Transverse colon (tissue), 4 donors: Measurements from ENCODE around the gene CFAP46.

Experiments used
- POLR2AphosphoS5 ChIP-seq, 3 donors: sonication (generic); formaldehyde crosslinking; IDR thresholded peaks; one replicate each; pipeline ENCODE4 v1.6.1; 2016; ENCODE audit warnings: antibody characterized with exemption in 3 of 3
- TF ChIP-seq, protein P1 (sequence below), 5 experiments: fragments of 200-600 bp in 3 of 5; fragments of 450-650 bp in 2 of 5; sonication (generic) in 3 of 5; IDR thresholded peaks; 1 replicate in 2 of 5; 2 replicates in 3 of 5; pipeline ENCODE4 v1.5.1; 2016 to 2017; ENCODE audit warnings: antibody characterized with exemption in 5 of 5, inconsistent platforms in 3 of 5, mild to moderate bottlenecking in 2 of 5, moderate library complexity in 1 of 5

- TF ChIP-seq, protein P1, sequence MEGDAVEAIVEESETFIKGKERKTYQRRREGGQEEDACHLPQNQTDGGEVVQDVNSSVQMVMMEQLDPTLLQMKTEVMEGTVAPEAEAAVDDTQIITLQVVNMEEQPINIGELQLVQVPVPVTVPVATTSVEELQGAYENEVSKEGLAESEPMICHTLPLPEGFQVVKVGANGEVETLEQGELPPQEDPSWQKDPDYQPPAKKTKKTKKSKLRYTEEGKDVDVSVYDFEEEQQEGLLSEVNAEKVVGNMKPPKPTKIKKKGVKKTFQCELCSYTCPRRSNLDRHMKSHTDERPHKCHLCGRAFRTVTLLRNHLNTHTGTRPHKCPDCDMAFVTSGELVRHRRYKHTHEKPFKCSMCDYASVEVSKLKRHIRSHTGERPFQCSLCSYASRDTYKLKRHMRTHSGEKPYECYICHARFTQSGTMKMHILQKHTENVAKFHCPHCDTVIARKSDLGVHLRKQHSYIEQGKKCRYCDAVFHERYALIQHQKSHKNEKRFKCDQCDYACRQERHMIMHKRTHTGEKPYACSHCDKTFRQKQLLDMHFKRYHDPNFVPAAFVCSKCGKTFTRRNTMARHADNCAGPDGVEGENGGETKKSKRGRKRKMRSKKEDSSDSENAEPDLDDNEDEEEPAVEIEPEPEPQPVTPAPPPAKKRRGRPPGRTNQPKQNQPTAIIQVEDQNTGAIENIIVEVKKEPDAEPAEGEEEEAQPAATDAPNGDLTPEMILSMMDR (IDR thresholded peaks at IDR 0.05) = no peak
- no peak for TF ChIP-seq POLR2AphosphoS5 (IDR thresholded peaks at IDR 0.05)
Measured at GRCh38 chr10:132848951-132849545, 93.3 kb downstream of the CFAP46 start.
